Kidney capillary endothelial cell (primary cell): ENCODE measurements around the gene TMEM109.

ENCODE experiments used
- DNase-seq: peaks from one replicate; pipeline ENCODE4 v3.0.0-alpha.2; 2018; ENCODE audit warnings: low spot score

The TMEM109 gene

GRCh38 chr11:60910281-60910687 is 3.7 kb upstream of the TMEM109 start:
- no peak for DNase-seq

DNA sequence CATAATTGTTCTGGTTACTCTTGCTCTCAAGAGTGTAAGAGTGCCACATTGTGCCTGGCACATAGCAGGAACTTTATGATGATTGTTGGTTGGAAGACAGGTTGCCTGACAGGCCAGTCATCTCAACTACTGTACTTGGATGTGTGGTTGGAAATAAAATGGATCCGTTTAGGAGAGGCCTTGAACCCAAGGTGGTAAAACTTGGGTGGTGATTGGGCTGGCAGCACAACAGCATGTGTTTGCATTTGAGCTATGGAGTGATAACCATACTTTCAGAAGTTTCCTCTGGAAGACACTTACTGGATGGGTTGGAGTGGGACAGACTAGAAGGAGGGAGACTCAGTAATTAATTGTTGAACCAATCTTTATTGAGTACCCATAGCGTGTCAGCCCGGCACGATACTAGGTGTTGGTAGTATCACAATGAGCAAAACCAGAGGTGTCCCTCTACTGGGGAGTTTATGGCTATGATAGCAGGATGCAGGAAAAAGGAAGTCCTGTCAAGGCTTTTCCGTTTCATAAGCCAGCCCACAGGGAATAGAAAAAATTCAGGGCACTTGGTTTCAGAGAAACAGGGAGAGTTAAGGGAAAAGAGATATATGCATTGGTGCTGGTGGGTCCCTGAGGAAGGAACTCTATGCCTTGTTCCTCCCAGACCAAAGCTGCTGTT is 3.1 kb upstream of the TMEM109 start:
- peak; percentile 63 for DNase-seq

DNA sequence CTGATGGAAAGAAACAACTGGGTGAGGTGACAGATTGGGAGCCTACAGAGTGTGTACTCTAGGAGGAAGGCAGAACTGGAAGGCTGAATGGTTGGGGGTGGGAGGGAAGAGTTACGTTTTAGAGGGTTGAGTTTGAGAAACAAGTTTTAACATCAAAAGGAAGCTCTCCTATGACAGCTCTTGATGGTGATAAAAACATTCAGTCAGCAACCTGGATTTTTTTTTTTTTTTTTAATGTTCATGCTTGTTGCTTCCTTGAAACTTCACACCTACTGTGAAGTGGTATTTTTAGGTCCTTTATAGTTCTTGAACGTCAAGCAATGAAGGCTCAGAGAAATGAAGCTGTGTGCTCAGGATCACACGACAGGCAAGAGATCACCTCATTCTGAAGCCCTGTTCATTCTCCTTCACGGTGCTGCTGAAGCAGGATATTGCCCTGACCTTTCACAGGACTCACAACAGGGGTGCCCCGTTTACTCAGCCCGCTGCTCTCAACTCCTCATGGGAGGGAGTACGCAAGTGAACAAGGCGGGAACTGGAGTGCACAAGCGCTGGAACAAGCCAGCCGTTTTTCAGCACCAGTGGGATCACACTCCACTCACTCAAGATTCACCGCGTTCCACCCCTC is 1.6 kb upstream of the TMEM109 start:
- no peak for DNase-seq

- no peak for DNase-seq
Measured at GRCh38 chr11:60912851-60913528, 968 bp upstream of the TMEM109 start.

DNA sequence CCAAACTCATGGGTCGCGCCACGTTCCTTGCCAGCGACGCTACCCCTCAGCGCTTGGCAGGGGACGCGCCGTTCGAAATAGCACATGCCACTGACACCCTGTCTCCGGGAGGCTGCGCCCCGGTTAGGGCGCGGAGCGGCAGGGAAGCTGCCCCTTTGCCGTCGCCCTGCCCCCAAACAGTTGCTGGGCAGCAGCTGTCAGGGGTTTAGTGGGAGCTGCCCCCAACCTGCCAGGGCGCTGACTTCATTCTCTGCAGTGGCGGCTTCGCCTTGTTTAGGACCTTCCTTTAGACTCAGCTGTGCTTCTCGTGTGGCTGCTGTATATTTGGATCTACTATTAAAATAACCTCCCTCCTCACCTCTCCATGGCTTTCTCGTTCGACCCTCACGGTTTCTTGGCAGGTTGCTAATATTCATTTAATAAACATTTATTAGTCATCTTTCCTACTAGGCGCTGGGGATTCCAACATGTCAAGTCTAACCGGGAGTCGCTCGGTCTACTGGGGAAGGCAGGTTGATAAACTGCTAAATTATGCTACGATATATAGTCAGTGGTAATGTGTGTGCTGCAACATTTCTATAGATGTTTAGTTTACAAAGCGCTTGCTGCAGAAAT is 782 bp downstream of the TMEM109 start:
- DNase-seq, result no peak

DNA sequence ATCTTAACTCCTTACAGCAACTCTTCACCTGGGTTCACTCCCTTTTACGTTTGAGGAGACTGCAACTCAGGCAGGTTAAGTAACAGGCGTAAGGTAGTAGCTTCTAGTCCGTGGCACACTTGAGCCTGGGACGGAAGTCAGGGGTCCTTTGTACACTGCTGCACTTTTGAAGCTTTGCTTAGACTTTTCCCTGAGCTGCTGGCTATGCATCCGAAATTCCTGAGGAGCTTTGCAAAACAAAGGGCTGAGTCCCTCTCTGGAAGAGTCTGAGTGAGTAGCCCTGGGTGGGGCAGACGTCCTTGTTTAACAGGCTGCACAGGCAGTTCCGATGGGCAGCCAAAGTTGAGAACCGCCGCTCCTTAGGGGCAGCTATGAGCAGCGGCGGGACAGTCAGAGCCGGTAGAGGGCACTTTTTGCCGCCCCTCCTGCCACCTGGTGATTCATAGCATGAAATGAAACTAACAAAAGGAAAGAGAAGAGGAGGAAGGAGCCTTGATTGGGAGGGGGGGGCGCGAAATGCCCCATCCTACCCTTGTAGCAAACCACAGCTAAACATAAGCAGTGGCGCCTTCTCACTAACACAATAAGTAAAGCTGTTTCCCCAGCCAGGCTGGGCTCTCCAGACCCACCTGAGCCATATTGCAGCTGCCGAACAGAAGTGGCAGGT is 1.4 kb downstream of the TMEM109 start:
- DNase-seq, result peak; percentile 72

- no peak for DNase-seq
Measured at GRCh38 chr11:60916669-60917206, 2.8 kb downstream of the TMEM109 start.

DNA sequence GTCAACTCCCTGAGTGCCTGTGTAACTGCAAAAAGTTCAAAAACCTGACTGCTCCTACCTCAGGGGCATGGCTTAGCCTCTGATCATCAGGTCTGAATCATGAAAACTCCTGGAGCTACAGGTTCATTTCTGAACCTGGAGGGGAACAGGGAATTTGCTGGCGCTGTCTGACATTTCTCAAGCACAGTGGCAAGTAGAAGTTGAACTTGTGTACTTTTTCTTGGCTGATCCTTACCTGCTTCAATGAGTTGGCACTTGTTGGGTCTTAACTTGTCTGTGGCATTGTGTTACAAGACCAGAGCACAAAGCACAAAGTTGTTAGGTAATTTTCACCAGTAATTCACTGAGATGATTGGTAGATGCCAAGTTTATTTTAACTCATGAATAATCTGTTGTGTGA is 3.3 kb downstream of the TMEM109 start:
- no peak for DNase-seq

DNA sequence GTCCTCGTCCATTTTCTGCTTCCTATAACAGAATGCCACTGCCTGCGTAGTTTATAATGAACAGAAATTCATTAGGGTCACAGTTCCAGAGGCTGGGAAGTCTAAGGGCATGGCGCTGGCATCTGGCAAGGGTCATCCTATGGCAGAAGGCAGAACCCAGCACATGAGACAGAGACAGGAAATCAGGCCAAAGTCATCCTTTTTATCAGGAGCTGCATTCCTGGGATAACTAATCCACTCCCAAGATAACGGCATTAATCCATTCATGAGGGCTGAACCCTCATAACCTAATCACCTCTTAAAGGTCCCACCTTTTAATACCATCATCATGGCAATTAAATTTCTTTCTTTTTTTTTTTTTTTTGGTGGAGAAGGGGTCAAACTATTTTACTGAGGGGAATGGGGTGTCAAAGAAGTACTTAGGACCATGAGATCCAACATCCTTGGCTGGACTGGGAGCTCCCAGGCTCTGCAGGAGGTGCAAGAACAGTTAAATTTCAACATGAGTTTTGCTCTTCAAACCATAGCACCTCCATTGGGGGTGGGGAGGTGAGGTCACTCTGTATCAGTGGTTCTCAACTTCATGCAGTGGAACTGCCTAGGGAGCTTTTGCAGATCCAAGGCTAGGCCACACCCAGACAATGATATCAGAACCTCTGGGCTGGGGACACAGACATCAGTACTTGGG is 4.4 kb downstream of the TMEM109 start:
- DNase-seq, result no peak

DNA sequence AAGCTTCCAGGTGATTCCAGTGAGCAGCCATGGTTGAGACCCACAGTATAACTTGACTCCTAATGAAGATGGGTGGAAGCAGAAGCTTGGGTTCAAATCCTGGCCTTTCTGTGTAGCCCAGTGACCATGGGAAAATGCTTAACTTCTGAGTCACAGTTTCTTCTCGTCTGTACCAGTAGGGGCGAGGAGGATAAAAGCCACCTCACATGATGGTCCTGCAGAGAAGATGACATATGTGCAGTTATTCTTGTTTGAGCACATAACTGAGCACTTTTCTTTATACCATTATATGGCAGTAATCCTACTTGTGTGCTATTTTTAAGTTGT is 4.9 kb downstream of the TMEM109 start:
- peak; percentile 40 for DNase-seq

- DNase-seq, result no peak
Measured at GRCh38 chr11:60919320-60919719, 5.4 kb downstream of the TMEM109 start.

DNA sequence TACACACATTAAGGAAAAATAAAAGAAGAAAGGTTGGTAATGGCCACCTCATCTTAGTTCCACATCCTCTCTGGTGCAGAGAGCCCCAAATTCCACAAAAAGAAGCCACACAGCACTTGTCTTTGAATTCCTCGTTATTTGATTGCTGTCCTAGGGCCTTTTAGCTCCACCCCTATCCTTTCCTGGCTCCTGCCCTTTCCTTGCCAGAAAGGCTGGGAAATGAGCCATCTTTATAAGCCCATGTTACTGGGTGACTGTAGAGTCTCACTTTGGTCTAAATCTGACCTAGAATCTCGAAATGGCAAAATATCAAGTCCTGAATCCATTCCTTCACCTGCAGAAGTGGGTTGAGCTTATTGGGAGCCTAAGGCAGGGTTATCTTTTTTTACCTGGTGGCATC is 6.0 kb downstream of the TMEM109 start:
- DNase-seq, result no peak

DNA sequence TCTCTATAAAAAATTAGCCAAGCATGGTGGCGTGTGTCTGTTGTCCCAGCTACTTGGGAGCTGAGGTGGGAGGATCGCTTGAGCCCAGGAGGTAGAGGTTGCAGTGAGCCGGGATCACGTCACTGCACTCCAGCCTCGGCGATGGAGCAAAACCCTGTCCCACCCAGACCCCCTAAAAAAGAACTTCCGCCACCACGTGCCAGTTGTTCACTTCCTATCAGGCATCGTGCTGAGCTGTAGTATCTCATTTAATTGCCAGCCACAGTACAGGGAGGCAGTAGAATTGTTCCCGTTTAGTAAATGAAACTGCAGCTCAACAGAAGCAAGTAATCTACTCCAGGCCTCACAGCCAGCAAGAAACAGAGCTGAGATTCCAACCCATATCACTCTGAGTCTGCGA is 7.3 kb downstream of the TMEM109 start:
- no peak for DNase-seq

- DNase-seq, result no peak
Measured at GRCh38 chr11:60921777-60922335, 7.9 kb downstream of the TMEM109 start.

GRCh38 chr11:60922906-60923305 is 8.9 kb downstream of the TMEM109 start:
- no peak for DNase-seq

GRCh38 chr11:60923326-60923725 is 9.4 kb downstream of the TMEM109 start:
- no peak for DNase-seq

GRCh38 chr11:60923800-60924109 is 9.8 kb downstream of the TMEM109 start:
- no peak for DNase-seq

DNA sequence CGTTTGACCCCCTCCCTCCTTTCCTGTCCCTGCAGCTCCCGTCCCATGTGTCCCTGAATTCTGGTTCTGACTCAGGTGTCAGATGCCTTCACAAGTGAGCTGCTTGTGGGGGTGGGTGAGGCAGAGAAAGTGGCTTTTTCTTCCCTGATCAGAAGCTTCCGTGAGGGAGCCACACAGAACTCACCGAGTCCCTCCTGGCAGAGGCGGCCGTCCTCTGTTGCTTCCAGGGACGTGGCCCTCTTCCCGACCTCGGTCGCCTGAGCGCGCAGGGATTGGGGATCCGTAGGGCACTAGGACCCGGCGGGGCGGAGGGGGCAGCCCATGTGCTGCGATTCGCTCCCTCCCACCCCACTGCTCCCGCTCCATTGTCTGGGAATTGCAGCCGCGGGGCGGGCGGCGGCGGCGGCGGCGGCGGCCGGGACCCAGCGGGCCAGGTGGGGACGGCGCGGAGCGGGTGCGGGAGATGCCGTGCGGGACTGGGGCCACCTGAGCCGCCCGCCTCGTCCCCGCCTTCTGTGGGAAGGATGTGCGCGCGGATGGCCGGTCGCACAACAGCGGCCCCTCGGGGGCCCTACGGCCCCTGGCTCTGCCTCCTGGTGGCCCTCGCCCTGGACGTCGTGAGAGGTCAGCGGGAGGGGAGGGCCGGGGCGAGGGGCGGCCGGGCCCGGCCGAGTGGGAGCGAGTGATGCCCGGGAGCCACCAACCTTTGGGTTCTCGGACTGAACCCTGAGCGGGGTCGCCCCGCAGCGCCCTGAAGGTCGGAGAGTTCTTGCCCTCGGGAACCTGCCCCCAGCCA is 10.3 kb downstream of the TMEM109 start, which contains the start of gene TMEM132A:
TSS of gene TMEM132A (plus strand) at position 351 of the 796 bp plus-strand sequence. CDS start at position 525, 174 bp downstream.
- DNase-seq, result peak; percentile 56

DNA sequence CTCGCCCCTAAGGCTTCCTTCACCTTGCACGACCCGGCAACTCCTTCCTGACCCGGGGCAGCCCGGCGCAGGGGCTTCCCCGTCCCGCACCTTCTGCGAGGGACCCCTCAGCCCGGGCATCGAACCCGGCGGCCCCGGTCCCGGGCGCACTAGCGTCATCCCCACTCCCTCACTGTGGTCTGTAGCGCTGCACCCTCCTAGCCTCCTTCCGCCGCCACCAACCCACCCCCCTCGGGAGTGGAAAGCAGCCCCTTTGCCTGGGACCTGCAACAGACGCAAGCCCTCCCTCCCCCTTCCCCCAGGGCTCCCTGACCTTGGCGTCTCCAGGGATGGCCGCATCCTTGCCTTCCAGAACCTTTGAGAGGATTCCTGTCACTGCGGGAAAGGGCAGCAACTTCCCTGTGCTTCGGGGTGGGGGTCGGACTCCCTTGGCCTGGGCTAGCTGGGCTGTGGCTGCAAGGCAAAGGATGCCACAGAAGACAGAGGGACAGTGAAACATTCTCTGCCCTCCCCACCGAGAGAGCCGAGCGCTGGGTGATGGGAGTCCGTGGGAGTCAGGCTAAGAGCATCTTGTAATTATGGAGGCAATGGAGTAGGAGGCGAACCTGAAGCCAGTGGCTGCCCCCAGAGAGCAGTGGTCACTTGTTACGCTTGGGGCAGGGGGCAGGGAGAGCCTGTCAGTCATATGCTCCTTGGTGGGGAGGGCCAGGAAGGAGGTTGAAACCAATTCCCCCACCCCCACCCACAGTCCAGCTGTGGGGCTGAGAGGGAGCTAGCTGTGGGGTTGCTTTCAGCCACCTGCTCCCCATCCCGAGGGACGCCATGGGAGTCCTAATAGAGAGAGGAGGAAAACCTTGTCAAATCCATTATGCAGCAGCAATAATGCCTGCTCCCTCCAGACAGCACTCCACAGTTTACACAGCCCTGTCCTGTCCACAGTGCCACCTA is 11.2 kb downstream of the TMEM109 start:
- no peak for DNase-seq
